GM18517 (cell line): ENCODE results near the gene DDX47.
"Not testable (repeated sequence)": the region's sequence is repeated elsewhere in the genome, so short reads cannot be mapped to it uniquely, and the experiment has no call there.

ENCODE experiments used
- ATAC-seq: cut with Tn5 transposase; IDR thresholded peaks from one replicate; pipeline ENCODE4 v1.9.1; 2021; ENCODE audit warnings: mild to moderate bottlenecking, moderate library complexity; ENCODE audit not compliant: unreplicated experiment

The DDX47 gene

DNA sequence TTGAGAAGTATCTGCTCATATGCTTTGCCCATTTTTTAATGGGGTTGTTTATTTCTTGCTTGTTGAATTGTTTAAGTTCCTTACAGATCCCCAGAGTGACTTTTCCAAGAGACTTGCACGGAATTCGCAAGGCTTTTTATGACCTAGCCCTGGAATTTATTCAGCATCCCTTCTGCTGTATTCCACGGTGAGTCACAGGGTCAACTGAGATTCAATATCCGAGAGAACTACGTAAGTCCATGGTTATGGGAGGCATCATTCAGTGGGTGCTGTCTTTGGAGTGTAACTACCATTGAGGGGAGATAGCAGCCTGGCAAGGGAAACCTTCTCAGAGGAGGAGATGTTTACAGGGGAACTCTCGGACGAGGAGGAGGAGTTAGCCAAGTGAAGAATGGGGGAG lies 57.3 kb downstream of the DDX47 start:
- no peak for ATAC-seq

DNA sequence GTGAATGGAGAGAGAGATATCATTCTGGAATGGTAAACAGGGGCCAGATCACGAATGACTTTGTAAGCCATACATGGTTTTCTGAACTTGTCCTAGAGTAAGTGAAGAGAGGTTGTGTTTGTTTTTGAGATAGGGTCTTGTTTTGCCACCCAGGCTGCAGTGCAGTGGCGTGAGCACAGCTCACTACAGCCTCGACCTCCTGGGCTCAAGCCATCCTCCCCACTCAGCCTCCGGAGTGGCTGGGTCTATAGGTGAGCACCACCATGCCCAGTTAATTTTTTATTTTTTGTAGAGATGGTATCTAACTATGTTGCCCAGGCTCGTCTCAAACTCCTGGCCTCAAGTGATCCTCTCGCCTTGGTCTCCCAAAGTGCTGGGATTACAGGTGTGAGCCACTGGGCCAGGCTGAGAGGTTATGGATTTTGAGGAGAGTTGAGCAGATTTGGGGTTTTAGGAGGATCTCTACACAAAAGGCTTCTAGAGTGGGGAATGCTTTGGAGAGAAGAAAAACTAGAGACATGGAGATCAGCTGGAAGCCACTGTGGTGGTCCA lies 58.5 kb downstream of the DDX47 start:
- ATAC-seq = no peak

- no peak for ATAC-seq
Measured at GRCh38 chr12:12872139-12872933, 59.2 kb downstream of the DDX47 start.

- ATAC-seq = no peak
Measured at GRCh38 chr12:12872934-12873275, 59.8 kb downstream of the DDX47 start.

DNA sequence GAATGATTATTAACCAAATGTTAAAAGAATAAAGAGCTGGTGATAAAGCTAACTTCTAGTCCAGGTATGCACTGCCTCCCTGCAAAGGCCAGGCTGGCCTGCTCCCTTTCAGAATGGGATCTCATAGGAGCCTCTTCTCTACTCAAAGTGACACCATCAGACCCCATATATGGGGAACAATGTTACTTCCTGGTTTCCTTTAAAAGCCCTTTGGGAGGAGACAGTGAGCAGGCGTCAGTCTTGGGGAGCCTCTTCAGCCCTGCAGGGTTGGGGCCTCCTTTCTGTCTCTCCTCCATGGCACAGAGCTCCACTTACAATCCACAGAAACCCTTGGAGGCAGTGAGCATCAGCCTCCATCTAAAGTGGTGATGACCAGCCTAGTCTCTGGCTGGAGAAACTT lies 60.9 kb downstream of the DDX47 start:
- ATAC-seq = no peak

DNA sequence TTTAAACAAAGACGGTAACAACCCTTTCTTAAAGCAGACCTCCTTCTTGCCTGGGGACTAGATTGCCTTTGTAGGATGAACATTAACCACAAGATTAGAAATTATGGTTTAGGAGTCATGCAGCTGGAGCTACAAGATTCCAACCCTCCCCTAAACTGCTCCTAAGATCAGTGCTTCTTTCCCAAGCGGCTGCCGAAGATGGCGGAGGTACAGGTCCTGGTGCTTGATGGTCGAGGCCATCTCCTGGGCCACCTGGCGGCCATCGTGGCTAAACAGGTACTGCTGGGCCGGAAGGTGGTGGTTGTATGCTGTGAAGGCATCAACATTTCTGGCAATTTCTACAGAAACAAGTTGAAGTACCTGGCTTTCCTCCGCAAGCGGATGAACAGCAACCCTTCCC lies 62.2 kb downstream of the DDX47 start:
- ATAC-seq = not testable (repeated sequence)

- ATAC-seq = no peak
Measured at GRCh38 chr12:12877153-12877768, 64.1 kb downstream of the DDX47 start.

DNA sequence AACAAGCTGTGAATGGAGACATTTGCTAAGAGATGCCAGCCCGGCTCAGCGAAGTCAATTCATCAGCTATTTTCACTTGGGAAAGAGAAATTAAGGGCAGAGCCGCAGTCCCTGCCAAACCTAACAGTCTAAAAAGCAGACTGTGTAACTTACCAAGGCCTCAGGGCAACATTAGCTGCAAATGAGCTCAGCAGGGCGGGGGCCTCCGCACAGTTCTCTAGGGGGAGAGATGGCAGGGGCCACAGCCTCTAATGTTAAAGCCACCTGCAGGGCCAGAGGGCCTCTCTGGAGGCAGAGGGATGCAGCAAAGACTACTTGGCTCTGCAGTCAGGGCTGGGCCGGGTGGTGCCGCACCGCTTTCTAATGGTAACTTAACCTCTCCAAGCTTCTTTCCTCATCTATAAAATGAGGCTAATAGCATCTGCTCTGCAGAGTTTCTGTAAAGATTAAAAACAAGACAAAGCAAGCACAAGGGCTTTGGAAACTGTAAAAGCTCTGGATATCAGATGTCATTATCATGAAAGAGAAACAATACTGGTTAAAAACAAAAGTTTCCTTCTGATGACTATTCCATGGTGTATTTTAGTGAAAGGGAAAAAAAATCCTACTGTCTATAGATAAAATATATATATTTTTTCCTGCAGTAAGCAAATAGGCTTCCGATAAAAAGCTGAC lies 64.8 kb downstream of the DDX47 start:
- no peak for ATAC-seq
